HepG2 (cell line): ENCODE results near the gene RSPRY1. TPM values are rescaled to one million over a fixed set of nuclear protein-coding genes. Genes with fewer than 3 reads are reported as not detected.

Experiments
- BRCA1 ChIP-seq: sonication (generic); formaldehyde crosslinking; IDR thresholded peaks from 2 replicates; pipeline ENCODE4 v1.4.0; 2020; ENCODE audit warnings: missing genetic modification reagents
- CCDC6 ChIP-seq: sonication (generic); formaldehyde crosslinking; IDR thresholded peaks from 2 replicates; pipeline ENCODE4 v1.8.1; 2022; ENCODE audit warnings: mild to moderate bottlenecking, missing genetic modification reagents, moderate library complexity
- CHD4 ChIP-seq: fragments of 200-600 bp; sonication (generic); IDR thresholded peaks from 2 replicates; pipeline ENCODE4 v1.7.0; 2017; ENCODE audit warnings: mild to moderate bottlenecking, low read length, borderline replicate concordance
- ETS1 ChIP-seq: sonication (generic); formaldehyde crosslinking; IDR thresholded peaks from 2 replicates; pipeline ENCODE4 v1.4.0; 2020; ENCODE audit warnings: missing genetic modification reagents
- FOXK2 ChIP-seq: fragments of 450-650 bp; IDR thresholded peaks from 2 replicates; pipeline ENCODE4 v1.6.1; 2016
- KDM6A ChIP-seq: IDR thresholded peaks from 2 replicates; pipeline ENCODE4 v1.6.1; 2016; ENCODE audit warnings: low read depth
- SMARCE1 ChIP-seq: fragments of 450-650 bp; IDR thresholded peaks from 2 replicates; pipeline ENCODE4 v1.6.1; 2017; ENCODE audit warnings: borderline replicate concordance
- SUZ12 ChIP-seq: fragments of 150-350 bp; IDR thresholded peaks from 2 replicates; pipeline ENCODE4 v1.6.1; 2014; ENCODE audit warnings: low read depth, low read length
- XRCC5 ChIP-seq: fragments of 200-400 bp; formaldehyde crosslinking; optimal IDR thresholded peaks from 2 replicates; pipeline ENCODE3; 2017; ENCODE audit warnings: mild to moderate bottlenecking, low read length
- ZNF30 ChIP-seq: sonication (generic); formaldehyde crosslinking; IDR thresholded peaks from 2 replicates; pipeline ENCODE4 v1.5.0; 2020; ENCODE audit warnings: mild to moderate bottlenecking, missing genetic modification reagents
- ZNF446 ChIP-seq: sonication (generic); formaldehyde crosslinking; IDR thresholded peaks from 2 replicates; pipeline ENCODE4 v1.5.0; 2020; ENCODE audit warnings: mild to moderate bottlenecking, missing genetic modification reagents
- ZNF468 ChIP-seq: sonication (generic); formaldehyde crosslinking; IDR thresholded peaks from 2 replicates; pipeline ENCODE4 v1.8.0; 2022; ENCODE audit warnings: mild to moderate bottlenecking, moderate library complexity, missing genetic modification reagents
- ZNF598 ChIP-seq: sonication (generic); formaldehyde crosslinking; IDR thresholded peaks from 2 replicates; pipeline ENCODE4 v1.5.1; 2020; ENCODE audit warnings: mild to moderate bottlenecking, missing genetic modification reagents, borderline replicate concordance
- ZNF713 ChIP-seq: sonication (generic); formaldehyde crosslinking; IDR thresholded peaks from 2 replicates; pipeline ENCODE4 v1.4.0; 2020; ENCODE audit warnings: mild to moderate bottlenecking, missing genetic modification reagents
- ZNF780A ChIP-seq: sonication (generic); formaldehyde crosslinking; IDR thresholded peaks from 2 replicates; pipeline ENCODE4 v1.8.0; 2022; ENCODE audit warnings: mild to moderate bottlenecking, missing genetic modification reagents, moderate library complexity
- ZNF83 ChIP-seq: sonication (generic); formaldehyde crosslinking; IDR thresholded peaks from 2 replicates; pipeline ENCODE4 v1.4.0; 2020; ENCODE audit warnings: missing genetic modification reagents, mild to moderate bottlenecking, borderline replicate concordance
- polyA plus RNA-seq, 8 experiments: library from polyadenylated mRNA; depleted of rRNA in 3 of 8; stranded (reverse) in 7 of 8; unstranded in 1 of 8; fragments of >200 nt; fragmentation: Illumina TruSeq in 4 of 8; extraction: Trizol in 4 of 8; gene quantifications; 2 replicates each; pipeline versions ENCODE4 v1.2.1 to v1.2.3, GENCODE V29; 2011 to 2016; ENCODE audit warnings: low read depth in 4 of 8, missing spikeins in 1 of 8, mixed read lengths in 1 of 8; ENCODE audit not compliant: insufficient read depth in 1 of 8
- total RNA-seq, 5 experiments: library from RNA; depleted of rRNA; stranded (reverse); fragments of >200 nt; fragmentation: Illumina TruSeq; extraction: Trizol; gene quantifications; 2 replicates each; pipeline ENCODE4 v1.2.3, GENCODE V29; 2016; ENCODE audit warnings: low read depth in 1 of 5
- TF ChIP-seq, protein P1 (sequence below): sonication (generic); formaldehyde crosslinking; IDR thresholded peaks from 2 replicates; pipeline ENCODE4 v1.5.1; 2020; ENCODE audit warnings: missing genetic modification reagents, mild to moderate bottlenecking, borderline replicate concordance
- TF ChIP-seq, protein P2 (sequence below): sonication (generic); formaldehyde crosslinking; IDR thresholded peaks from 2 replicates; pipeline ENCODE4 v1.4.0; 2020; ENCODE audit warnings: low read depth, missing genetic modification reagents
- TF ChIP-seq, protein P3 (sequence below): sonication (generic); formaldehyde crosslinking; IDR thresholded peaks from 2 replicates; pipeline ENCODE4 v1.4.0; 2020; ENCODE audit warnings: missing genetic modification reagents
- TF ChIP-seq, protein P4 (sequence below): sonication (generic); formaldehyde crosslinking; IDR thresholded peaks from 2 replicates; pipeline ENCODE4 v1.5.0; 2020; ENCODE audit warnings: missing genetic modification reagents

The RSPRY1 gene
- total and polyA plus RNA-seq, 2 of the 13 experiments (the other 11 are each of a cell fraction or from before 2014, with no cell fraction given): 53.4 to 61.0 TPM

DNA sequence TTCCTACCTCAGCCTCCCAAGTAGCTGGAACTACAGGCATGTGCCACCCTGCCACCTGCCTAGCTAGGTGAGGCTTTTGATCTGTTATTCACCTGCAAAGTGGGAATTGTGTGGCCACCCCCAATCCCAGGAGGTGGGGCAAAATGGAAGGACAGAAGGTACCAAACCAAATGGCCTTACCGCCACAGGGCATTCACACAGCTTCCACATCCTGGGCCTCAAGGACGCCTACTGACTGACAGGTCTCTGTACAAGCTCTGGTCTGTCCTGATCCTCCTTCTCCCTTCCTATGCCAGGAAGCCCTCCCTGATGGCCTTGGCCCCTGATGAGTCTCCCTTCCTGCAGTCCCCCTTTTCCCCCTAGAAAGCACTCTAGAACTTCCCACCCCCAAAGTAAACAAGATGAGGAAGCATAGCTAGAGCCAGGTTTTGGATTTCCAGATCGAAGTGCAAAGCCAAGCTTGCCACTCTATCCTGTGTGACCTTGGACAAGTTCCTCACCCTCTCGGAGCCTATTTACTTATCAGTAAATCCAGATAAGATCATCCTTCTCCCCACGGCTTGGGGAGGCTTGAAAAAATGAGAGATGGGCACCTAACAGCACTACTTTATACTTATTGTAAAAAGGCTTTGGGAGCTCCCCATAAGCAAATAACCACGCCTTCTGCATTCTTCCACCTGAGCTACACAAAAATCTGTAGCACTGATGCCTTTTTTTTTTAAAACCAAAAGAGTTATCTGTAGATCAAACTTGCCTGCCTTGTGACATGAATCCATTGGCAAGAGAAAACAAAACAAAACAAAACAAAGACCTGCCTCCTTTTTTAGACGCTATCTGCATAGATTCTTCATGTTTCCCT lies 93.9 kb downstream of the RSPRY1 start (continued):
- no peak for TF ChIP-seq ETS1 (CRISPR knock-in tag)
- TF ChIP-seq, protein P1, sequence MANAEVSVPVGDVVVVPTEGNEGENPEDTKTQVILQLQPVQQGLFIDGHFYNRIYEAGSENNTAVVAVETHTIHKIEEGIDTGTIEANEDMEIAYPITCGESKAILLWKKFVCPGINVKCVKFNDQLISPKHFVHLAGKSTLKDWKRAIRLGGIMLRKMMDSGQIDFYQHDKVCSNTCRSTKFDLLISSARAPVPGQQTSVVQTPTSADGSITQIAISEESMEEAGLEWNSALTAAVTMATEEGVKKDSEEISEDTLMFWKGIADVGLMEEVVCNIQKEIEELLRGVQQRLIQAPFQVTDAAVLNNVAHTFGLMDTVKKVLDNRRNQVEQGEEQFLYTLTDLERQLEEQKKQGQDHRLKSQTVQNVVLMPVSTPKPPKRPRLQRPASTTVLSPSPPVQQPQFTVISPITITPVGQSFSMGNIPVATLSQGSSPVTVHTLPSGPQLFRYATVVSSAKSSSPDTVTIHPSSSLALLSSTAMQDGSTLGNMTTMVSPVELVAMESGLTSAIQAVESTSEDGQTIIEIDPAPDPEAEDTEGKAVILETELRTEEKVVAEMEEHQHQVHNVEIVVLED: peak; percentile 66; the same call in 1 of the 2 replicates
- no peak for TF ChIP-seq BRCA1 (CRISPR knock-in tag)
- no peak for TF ChIP-seq SUZ12
- no peak for TF ChIP-seq SMARCE1
- no peak for TF ChIP-seq ZNF713 (CRISPR knock-in tag)
- no peak for TF ChIP-seq ZNF30 (CRISPR knock-in tag)
- no peak for TF ChIP-seq ZNF446 (CRISPR knock-in tag)
- TF ChIP-seq ZNF598: peak; percentile 93; the same call in 1 of the 2 replicates
- peak; percentile 97 for TF ChIP-seq KDM6A (CRISPR knock-in tag)
- TF ChIP-seq, protein P2, sequence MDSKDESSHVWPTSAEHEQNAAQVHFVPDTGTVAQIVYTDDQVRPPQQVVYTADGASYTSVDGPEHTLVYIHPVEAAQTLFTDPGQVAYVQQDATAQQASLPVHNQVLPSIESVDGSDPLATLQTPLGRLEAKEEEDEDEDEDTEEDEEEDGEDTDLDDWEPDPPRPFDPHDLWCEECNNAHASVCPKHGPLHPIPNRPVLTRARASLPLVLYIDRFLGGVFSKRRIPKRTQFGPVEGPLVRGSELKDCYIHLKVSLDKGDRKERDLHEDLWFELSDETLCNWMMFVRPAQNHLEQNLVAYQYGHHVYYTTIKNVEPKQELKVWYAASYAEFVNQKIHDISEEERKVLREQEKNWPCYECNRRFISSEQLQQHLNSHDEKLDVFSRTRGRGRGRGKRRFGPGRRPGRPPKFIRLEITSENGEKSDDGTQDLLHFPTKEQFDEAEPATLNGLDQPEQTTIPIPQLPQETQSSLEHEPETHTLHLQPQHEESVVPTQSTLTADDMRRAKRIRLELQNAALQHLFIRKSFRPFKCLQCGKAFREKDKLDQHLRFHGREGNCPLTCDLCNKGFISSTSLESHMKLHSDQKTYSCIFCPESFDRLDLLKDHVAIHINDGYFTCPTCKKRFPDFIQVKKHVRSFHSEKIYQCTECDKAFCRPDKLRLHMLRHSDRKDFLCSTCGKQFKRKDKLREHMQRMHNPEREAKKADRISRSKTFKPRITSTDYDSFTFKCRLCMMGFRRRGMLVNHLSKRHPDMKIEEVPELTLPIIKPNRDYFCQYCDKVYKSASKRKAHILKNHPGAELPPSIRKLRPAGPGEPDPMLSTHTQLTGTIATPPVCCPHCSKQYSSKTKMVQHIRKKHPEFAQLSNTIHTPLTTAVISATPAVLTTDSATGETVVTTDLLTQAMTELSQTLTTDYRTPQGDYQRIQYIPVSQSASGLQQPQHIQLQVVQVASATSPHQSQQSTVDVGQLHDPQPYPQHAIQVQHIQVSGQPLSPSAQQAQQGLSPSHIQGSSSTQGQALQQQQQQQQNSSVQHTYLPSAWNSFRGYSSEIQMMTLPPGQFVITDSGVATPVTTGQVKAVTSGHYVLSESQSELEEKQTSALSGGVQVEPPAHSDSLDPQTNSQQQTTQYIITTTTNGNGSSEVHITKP (CRISPR knock-in tag): peak; percentile 94; the same call in 1 of the 2 replicates
- TF ChIP-seq FOXK2: 0 out of 2 replicates have a peak, but pooled peaks have one; percentile 32
- TF ChIP-seq CCDC6 (CRISPR knock-in tag): no peak; the same call in 1 of the 2 replicates
- TF ChIP-seq XRCC5: peak; percentile 82
- TF ChIP-seq ZNF468: no peak
- TF ChIP-seq ZNF83 (CRISPR knock-in tag): peak; percentile 71; the same call in 1 of the 2 replicates
- 0 out of 2 replicates have a peak, but pooled peaks have one; percentile 28 for TF ChIP-seq CHD4
- TF ChIP-seq, protein P3, sequence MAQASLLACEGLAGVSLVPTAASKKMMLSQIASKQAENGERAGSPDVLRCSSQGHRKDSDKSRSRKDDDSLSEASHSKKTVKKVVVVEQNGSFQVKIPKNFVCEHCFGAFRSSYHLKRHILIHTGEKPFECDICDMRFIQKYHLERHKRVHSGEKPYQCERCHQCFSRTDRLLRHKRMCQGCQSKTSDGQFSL (CRISPR knock-in tag): peak; percentile 73
- TF ChIP-seq, protein P4, sequence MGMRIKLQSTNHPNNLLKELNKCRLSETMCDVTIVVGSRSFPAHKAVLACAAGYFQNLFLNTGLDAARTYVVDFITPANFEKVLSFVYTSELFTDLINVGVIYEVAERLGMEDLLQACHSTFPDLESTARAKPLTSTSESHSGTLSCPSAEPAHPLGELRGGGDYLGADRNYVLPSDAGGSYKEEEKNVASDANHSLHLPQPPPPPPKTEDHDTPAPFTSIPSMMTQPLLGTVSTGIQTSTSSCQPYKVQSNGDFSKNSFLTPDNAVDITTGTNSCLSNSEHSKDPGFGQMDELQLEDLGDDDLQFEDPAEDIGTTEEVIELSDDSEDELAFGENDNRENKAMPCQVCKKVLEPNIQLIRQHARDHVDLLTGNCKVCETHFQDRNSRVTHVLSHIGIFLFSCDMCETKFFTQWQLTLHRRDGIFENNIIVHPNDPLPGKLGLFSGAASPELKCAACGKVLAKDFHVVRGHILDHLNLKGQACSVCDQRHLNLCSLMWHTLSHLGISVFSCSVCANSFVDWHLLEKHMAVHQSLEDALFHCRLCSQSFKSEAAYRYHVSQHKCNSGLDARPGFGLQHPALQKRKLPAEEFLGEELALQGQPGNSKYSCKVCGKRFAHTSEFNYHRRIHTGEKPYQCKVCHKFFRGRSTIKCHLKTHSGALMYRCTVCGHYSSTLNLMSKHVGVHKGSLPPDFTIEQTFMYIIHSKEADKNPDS (CRISPR knock-in tag): peak; percentile 92
- TF ChIP-seq ZNF780A (CRISPR knock-in tag): no peak
